Cerebellar nuclear complex (tissue), 1 donor: Measurements from ENCODE around the gene FOXRED1.
"Not testable (repeated sequence)": the region's sequence is repeated elsewhere in the genome, so short reads cannot be mapped to it uniquely, and the experiment has no call there.

Source experiments
- DNase-seq, 2 experiments: peaks; one replicate each; lab custom pipeline; 2025; lab: John Stamatoyannopoulos, UW

FOXRED1 gene

GRCh38 chr11:126268708-126269579 is at the start of gene FOXRED1, which contains the start of gene SRPRA:
Gene FOXRED1 (plus strand): TSS chr11:126269154. CDS start chr11:126269207, 53 bp downstream.
Gene SRPRA (minus strand): TSS chr11:126268895. CDS start chr11:126268804, 91 bp downstream.
- peak; percentile 87 to 94 for DNase-seq

DNA sequence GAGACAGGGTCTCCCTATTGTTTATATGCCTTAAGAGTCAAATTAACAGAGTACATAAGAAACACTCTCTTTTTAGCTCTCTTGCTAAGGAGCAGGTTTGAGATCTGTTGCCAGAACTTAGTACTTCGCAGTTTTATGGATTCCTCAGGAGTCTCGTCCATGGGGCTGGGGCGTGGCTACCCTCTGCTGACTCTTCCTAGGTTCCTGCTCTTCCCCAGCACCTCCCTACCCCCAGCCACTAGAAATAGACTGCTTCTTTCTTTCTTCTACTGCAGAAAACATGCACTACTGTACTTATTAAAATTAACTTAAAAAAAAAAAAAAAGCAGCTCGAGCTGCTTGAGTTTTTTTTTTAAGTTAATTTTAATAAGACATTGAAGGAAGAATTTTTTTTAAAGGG is 49.4 kb upstream of the FOXRED1 start:
- no peak for DNase-seq

DNA sequence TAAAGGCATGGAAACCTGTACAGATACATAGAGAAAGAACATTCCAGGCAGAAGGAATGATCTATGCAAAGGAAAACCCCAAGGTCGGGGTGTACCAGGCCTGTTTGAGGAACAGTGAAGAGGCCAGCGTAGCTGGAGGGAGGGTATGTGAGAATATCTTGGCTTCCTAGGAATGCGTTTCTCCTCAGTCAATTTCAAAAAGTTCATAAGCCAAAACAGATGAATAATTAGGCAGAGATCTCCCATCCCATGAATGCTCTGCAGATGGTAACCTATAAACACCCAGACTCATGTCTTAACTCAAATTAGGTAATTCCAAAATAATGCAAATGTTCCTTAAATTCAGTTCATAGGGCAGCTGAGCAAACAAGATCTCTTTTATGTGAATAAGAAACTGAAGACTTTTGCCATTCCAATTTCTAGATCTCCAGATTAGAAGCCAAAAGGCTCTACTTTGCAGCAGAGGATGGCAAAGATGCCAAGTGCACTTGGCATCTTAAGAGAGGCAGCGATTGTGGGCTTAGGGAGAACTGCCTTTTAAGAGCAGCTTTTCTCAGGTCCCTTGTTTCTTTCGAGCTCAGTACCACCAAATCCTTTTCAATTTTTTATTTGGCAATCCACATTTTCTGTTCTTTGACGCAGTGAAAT is 44.2 kb upstream of the FOXRED1 start:
- no peak for DNase-seq

DNA sequence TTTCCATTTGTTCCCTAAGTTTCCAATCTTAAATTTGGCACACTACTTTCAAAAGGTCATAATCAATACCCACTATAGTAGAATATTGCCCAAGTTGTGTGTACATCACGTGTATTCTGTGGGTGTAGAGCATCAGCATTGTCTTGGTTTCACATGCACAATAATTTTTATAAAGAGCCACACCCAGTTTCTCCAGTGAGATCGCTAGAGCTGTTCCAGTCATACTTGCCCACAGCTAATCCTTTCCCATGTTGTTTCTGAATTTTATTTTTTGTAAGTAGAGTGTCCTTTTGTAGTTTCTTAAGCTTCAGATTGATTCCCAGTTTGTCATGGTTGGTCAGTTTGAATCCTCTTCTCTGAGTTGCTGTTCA is 43.7 kb upstream of the FOXRED1 start:
- DNase-seq = no peak

- no peak for DNase-seq
Measured at GRCh38 chr11:126226334-126227084, 42.4 kb upstream of the FOXRED1 start.

DNA sequence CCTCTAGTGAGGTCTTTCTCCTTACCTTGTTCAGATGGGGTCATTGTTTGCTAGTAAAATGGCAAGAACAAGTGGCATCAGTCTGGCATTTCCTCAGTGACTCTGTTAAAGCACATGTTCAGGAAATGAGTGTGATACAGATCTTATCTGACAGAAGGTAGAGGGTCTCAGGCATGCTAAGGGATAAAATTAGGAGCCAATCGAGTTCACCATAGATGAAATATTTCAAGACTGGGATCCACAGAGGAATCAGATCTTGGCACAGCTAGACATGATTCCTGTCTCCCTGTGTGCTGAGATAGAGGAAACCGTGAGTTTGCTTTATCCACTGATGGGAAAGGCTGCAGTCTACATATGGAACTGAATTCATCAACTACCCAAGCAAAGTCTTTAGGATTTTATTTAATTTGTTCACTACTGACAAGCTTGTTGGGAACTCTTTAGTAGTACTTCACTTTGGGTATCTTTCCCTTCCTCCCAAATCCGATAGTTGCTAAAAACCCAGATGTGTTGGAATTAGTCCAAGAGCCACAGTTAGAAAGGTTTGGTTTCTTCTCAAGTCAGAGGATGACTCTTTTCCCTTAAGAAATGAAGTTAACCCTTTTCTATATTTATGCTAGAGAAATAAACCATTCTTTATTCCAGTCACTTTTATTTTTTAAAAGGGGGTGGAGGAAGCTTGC is 39.0 kb upstream of the FOXRED1 start:
- DNase-seq = no peak

DNA sequence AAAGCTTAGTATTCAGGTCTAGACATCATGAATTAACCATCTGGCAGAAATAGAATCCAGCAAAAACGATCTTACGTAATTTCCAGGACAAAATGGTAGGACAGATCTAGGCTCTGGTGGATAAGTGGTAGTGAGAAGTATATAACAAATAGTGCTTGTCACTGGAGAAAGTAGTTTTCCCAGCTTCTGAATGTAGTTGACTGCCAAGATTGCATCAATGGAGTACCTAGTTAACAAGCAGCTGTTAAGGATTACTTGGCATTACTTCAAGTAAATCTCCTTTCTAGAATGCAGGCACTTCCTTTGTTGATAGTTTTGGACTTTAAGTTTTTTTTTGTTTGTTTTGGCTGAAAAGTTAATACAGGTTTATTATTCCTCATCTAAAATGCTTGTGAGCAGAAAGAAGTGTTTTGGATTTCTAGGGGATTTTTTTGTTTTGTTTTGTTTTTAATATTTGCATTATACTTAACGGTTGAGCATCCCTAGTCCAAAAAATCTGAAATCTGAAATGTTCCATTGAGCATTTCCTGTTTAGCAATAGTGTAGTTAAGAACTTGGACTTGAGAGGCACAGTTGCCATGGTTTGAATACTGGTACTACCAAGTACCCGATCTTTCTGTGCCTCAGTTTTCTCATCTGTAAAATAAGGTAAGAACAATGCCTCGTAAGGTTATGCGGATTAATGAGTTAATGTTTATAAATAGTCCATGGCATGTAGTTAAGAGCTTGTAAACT is 37.1 kb upstream of the FOXRED1 start:
- DNase-seq = no peak

DNA sequence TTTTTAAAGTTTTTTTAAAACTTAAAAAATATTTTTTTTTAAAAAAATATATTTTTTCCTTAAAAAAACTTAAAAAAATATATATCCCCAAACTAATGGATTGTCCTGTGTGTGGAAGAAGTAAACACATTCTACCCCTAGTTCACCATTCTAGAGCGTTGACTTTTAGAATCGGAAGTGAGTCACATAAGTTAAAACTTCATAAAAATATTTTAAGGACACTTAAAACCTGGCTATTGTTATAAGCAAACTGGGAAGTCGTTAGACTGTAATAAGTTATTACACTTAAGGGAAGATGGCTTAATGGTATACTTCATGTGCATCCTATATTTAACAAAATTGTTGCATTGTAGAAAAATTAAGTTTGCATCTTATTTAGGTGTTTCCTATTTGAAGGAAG is 36.3 kb upstream of the FOXRED1 start:
- DNase-seq = no peak

- no peak for DNase-seq
Measured at GRCh38 chr11:126233391-126233790, 35.6 kb upstream of the FOXRED1 start.

DNA sequence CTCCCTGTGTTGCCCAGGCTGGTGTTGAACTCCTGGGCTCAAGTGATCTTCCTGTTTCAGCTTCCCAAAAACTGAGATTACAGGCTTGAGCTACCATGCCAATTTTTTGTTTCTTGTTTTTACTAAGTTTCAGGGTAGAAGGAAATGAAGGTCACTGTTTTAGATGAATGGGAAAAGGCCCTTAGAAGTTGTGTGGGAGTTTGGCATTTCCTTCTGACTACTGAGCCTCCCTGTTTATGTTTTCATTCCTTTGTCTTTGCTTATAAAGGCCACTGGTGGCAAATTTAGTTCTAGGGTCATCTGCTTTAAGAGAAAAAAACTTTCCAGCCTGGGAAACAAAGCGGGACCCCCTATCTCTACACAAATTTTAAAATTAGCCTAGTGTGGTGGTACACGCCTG is 22.3 kb upstream of the FOXRED1 start:
- no peak for DNase-seq

DNA sequence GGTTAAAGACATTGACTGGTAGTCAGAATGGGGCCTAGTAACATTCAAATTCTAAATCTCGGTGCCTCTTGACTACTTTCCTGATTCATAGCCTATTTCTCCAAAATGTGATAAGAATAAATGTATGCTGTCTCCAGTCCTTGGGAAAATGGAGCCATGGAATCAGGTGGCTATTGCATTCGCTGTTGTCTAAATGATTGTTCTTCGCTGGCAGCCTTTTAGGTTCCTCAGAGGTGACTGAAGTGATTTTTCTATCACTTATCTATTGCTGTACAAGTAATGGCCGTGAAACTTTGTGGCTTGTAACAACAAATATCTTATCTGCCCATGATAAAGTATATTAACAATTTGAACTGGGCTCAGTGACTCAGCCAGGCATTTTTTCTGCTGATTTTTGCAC is 15.7 kb upstream of the FOXRED1 start:
- no peak for DNase-seq

DNA sequence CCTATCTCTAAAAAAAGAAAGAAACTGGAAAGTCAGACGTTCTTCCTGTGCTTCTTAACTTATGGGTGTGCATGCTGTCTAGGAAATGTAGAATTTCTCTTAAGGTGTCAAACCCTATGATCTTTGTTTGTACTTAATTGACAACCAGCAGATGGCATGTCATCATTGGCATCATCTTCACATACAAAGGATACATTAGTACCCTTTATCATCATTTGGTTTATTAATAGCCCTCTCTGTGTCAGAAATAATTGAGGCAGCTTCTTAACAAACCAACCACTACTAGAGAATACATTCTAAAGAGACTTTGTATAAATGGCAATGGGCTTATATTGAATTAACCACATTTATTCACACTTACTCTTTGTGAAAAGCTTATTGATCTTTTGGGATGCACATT is 14.1 kb upstream of the FOXRED1 start:
- no peak for DNase-seq

- DNase-seq = not testable (repeated sequence)
Measured at GRCh38 chr11:126255507-126255906, 13.4 kb upstream of the FOXRED1 start.

GRCh38 chr11:126256216-126256615 is 12.7 kb upstream of the FOXRED1 start:
- DNase-seq = no peak

- no peak for DNase-seq
Measured at GRCh38 chr11:126257144-126257543, 11.8 kb upstream of the FOXRED1 start.

- DNase-seq = no peak
Measured at GRCh38 chr11:126257764-126258163, 11.2 kb upstream of the FOXRED1 start.

DNA sequence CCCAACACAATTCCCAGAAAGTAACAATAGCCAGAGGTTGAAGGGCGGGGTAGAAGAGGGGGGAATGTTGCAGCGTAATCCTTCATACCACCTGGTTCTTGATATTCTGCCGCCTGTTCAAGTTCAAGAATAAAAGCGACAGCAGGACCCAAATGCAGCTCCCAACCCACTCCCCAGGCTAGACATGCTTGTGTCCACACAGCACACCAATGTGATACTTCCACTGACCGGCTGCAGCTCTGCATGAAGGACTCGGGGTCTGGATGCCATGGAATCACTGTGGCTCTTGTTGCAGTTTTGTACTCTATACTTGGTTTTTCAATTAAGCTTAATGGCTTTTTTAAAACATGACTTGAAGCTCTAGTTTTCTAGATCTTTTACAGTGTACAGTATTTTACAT is 6.7 kb upstream of the FOXRED1 start:
- DNase-seq = no peak

DNA sequence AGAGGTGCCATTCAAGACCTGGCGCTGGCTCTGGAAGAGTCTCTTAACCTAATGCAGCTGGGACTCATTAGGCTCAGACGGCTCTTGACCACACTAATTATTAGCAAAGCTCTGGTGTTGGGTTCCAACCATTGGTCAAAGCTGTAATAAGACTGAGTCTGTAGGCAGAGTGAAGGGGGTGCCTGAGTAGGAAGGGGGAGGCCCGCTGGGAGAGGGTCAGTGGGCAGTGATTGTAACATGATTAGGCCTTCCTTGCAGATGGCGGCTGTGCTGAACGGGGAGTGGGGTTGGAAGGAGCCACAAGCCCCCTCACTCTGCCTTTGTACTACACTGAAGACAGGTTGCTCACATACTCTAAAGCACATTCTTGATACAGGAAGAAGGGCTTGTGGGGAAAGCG is 5.5 kb upstream of the FOXRED1 start:
- no peak for DNase-seq

GRCh38 chr11:126265811-126266210 is 3.1 kb upstream of the FOXRED1 start:
- DNase-seq = no peak

GRCh38 chr11:126267650-126268049 is 1.3 kb upstream of the FOXRED1 start:
- DNase-seq = no peak

- no peak for DNase-seq
Measured at GRCh38 chr11:126268361-126268707, 620 bp upstream of the FOXRED1 start.
